K562 (cell line): ENCODE data around the gene MMP11. TPM values are rescaled to one million over a fixed set of nuclear protein-coding genes. Genes with fewer than 3 reads are reported as not detected.

Experiments used
- ATAC-seq: fragments of 200-7000 bp; cut with Tn5 transposase; 3 replicates; pipeline ENCODE4 v1.9.1; 2020; ENCODE audit warnings: moderate library complexity
- BruUV-seq: library from RNA; stranded (reverse); fragments of 400-500 nt; replicated peaks from 2 replicates; lab custom pipeline; 2021; lab: Mats Ljungman, UMichigan
- CTCF ChIA-PET: fragments of 300-600 bp; formaldehyde crosslinking; extraction: SDS; loops from one replicate; lab custom pipeline; 2021; ENCODE audit warnings: low intra/inter-chr PET ratio; lab: Yijun Ruan, JAX
- POLR2A ChIA-PET: fragments of 300-600, 350-650 bp; sonication (Branson Sonifier 250); formaldehyde crosslinking; extraction: SDS; loops from one replicate; lab custom pipeline; 2021; ENCODE audit warnings: antibody characterized with exemption, inconsistent platforms; lab: Yijun Ruan, JAX
- DNase-seq, 4 experiments: peaks; one replicate each; pipeline versions ENCODE4 v3.0.0 to v3.0.0-alpha.2; 2011 to 2018; ENCODE audit warnings: low spot score in 3 of 4, mixed read lengths in 3 of 4; ENCODE audit errors: extremely low read depth in 1 of 4
- FAIRE-seq: peaks from 2 replicates; lab custom pipeline; 2011; peaks lifted over from hg19 to GRCh38; lab: Jason Lieb, UNC
- H2AFZ ChIP-seq: 2 replicates; pipeline ENCODE4 v1.6.0; 2011; ENCODE audit warnings: low read depth, low read length, control low read depth, inconsistent platforms
- H3K27ac ChIP-seq: fragments of 200-600 bp; 3 replicates; pipeline ENCODE4 v1.8.0; 2011; ENCODE audit warnings: low read depth, mild to moderate bottlenecking, control low read depth, inconsistent platforms, low read length, moderate library complexity, mixed read lengths; ENCODE audit errors: extremely low read depth
- H3K27me3 ChIP-seq, 2 experiments: fragments of 300-600 bp in 1 of 2; 2 replicates in 1 of 2; 3 replicates in 1 of 2; pipeline versions ENCODE4 v1.6.0 to v1.8.0; 2011; ENCODE audit warnings: inconsistent platforms in 2 of 2, low read length in 2 of 2, mild to moderate bottlenecking in 1 of 2, mixed read lengths in 1 of 2, moderate library complexity in 1 of 2; ENCODE audit not compliant: control insufficient read depth in 2 of 2, insufficient read depth in 2 of 2
- H3K36me3 ChIP-seq: fragments of 300-600 bp; 3 replicates; pipeline ENCODE4 v1.8.0; 2011; ENCODE audit warnings: mild to moderate bottlenecking, low read length, inconsistent platforms; ENCODE audit not compliant: control insufficient read depth, insufficient read depth
- H3K4me1 ChIP-seq, 2 experiments: fragments of 200-600 bp in 1 of 2; replicated peaks in 1 of 2; 2 replicates in 1 of 2; 3 replicates in 1 of 2; pipeline versions ENCODE4 v1.5.1 to v1.8.0; 2011; ENCODE audit warnings: inconsistent platforms in 2 of 2, low read length in 2 of 2, mild to moderate bottlenecking in 1 of 2, mixed read lengths in 1 of 2, moderate library complexity in 1 of 2; ENCODE audit not compliant: control insufficient read depth in 2 of 2, insufficient read depth in 2 of 2
- H3K4me2 ChIP-seq: 2 replicates; pipeline ENCODE4 v1.6.1; 2011; ENCODE audit warnings: low read length, control low read depth, inconsistent platforms, mixed read lengths; ENCODE audit not compliant: insufficient read depth
- H3K4me3 ChIP-seq: fragments of 200-600 bp; sonication (generic), shearing (Covaris generic); 2 replicates; pipeline ENCODE4 v1.5.1; 2016; ENCODE audit warnings: control low read depth, inconsistent platforms
- H3K79me2 ChIP-seq: fragments of 200-600 bp; 3 replicates; pipeline ENCODE4 v1.8.0; 2011; ENCODE audit warnings: low read length, inconsistent platforms; ENCODE audit not compliant: control insufficient read depth, insufficient read depth
- H3K9ac ChIP-seq, 2 experiments: 2 replicates each; pipeline versions ENCODE4 v1.6.0 to v1.6.1; 2011; ENCODE audit warnings: low read depth in 2 of 2, low read length in 2 of 2, control low read depth in 1 of 2, inconsistent platforms in 1 of 2, mild to moderate bottlenecking in 1 of 2, mixed read lengths in 1 of 2; ENCODE audit not compliant: insufficient read depth in 1 of 2
- H3K9me1 ChIP-seq: one replicate; pipeline ENCODE4 v1.6.0; 2011; ENCODE audit warnings: inconsistent platforms, mild to moderate bottlenecking, low read length, moderate library complexity; ENCODE audit not compliant: control insufficient read depth, insufficient read depth
- H3K9me3 ChIP-seq: replicated peaks from 2 replicates; pipeline ENCODE4 v1.5.1; 2011; ENCODE audit warnings: low read depth, low read length, inconsistent platforms; ENCODE audit not compliant: control insufficient read depth, insufficient read depth
- H4K20me1 ChIP-seq: replicated peaks from 2 replicates; pipeline ENCODE4 v1.6.1; 2011; ENCODE audit warnings: low read length, inconsistent platforms, mixed read lengths; ENCODE audit not compliant: control insufficient read depth, insufficient read depth
- ADNP ChIP-seq: fragments of 200-800 bp; sonication (Bioruptor generic); IDR thresholded peaks from 2 replicates; pipeline ENCODE4 v1.6.1; 2016; ENCODE audit warnings: missing genetic modification characterization, missing compliant biosample characterization
- CLOCK ChIP-seq: fragments of 250-450 bp; sonication (Bioruptor Pico); IDR thresholded peaks from 2 replicates; pipeline ENCODE4 v1.4.0; 2020; ENCODE audit warnings: mild to moderate bottlenecking, moderate library complexity, borderline replicate concordance
- MXD1 ChIP-seq: fragments of 250-450 bp; sonication (Bioruptor Pico); IDR thresholded peaks from 2 replicates; pipeline ENCODE4 v1.8.0; 2021; ENCODE audit warnings: borderline replicate concordance, mild to moderate bottlenecking, moderate library complexity; ENCODE audit not compliant: poor library complexity, severe bottlenecking
- NR2C2 ChIP-seq, 2 experiments: fragments of 200-800 bp in 1 of 2; sonication (Bioruptor generic) in 1 of 2; sonication (generic) in 1 of 2; formaldehyde crosslinking in 1 of 2; IDR thresholded peaks; 2 replicates each; pipeline versions ENCODE4 v1.6.1 to v1.8.0; 2016 to 2022; ENCODE audit warnings: mild to moderate bottlenecking in 1 of 2, missing compliant biosample characterization in 1 of 2, missing genetic modification characterization in 1 of 2, missing genetic modification reagents in 1 of 2
- SIRT6 ChIP-seq: IDR thresholded peaks from one replicate; pipeline ENCODE4 v1.6.1; 2012; ENCODE audit warnings: low read depth, mild to moderate bottlenecking, control low read depth, inconsistent platforms, low read length, moderate library complexity
- ZNF347 ChIP-seq: fragments of 450-650 bp; formaldehyde crosslinking; IDR thresholded peaks from 2 replicates; pipeline ENCODE4 v1.4.0; 2020; ENCODE audit warnings: low read depth, mild to moderate bottlenecking, moderate library complexity
- WGBS: fragments of 100-300 bp; shearing (Covaris generic); methylation state at CpG from one replicate; pipeline ENCODE4 v1.1.6; 2016; ENCODE audit warnings: low coverage, mixed read lengths; ENCODE audit not compliant: insufficient coverage; ENCODE audit errors: missing lambda C conversion rate; 5-methylcytosine and 5-hydroxymethylcytosine counted together
- in situ Hi-C: fragments of 300-500 bp; cut with MboI; formaldehyde crosslinking; loops from 4 replicates; pipeline ENCODE4 v1.15.0; 2018; ENCODE audit warnings: inconsistent platforms, mixed read lengths
- intact Hi-C: fragments of 100-400 bp; cut with micrococcal nuclease; formaldehyde crosslinking; loops from 2 replicates; pipeline ENCODE4 v1.14.2; 2022
- polyA plus RNA-seq, 8 experiments: library from polyadenylated mRNA; depleted of rRNA in 4 of 8; stranded (reverse) in 5 of 8; unstranded in 3 of 8; fragments of >200 nt; fragmentation: Nextera tagmentation in 2 of 8; fragmentation: Illumina TruSeq in 1 of 8; extraction: Ambion mirVana in 2 of 8; extraction: Trizol in 1 of 8; gene quantifications; 2 replicates each; pipeline versions ENCODE4 v1.2.1 to v1.2.3, GENCODE V29; 2011 to 2014; ENCODE audit warnings: inconsistent platforms in 1 of 8, missing spikeins in 1 of 8
- total RNA-seq, 7 experiments: library from RNA; depleted of rRNA in 6 of 7; stranded (reverse); fragments of >200 nt in 6 of 7; fragmentation: Illumina TruSeq in 2 of 7; extraction: Trizol in 2 of 7; gene quantifications; 2 replicates each; pipeline versions ENCODE4 v1.2.1 to v1.2.3, GENCODE V29; 2011 to 2021; ENCODE audit warnings: low replicate concordance in 1 of 7

The MMP11 gene
- total and polyA plus RNA-seq, 9 of the 15 experiments (the other 6 are each of a cell fraction or from before 2014, with no cell fraction given) = 0.14 to 1.8 (median 1.1) TPM; not detected in 2

GRCh38 chr22:23784215-23784732 is 11.6 kb downstream of the MMP11 start:
- peaks cover 8% of the 10 kb centered on the region for H4K20me1 ChIP-seq
- H3K79me2 ChIP-seq = peaks cover 21% of the 10 kb centered on the region
- intact Hi-C loops (no loop called here), in situ Hi-C loops (no loop called here)
- DNase-seq (no peak), FAIRE-seq (no peak), ATAC-seq (no peak)
- no peaks in the 10 kb centered on the region for H3K27me3 ChIP-seq
- H3K9me1 ChIP-seq = no peaks in the 10 kb centered on the region
- H3K27ac ChIP-seq = no peak overlapping the region
- no peaks in the 10 kb centered on the region for H3K9me3 ChIP-seq
- no peak overlapping the region for H2AFZ ChIP-seq
- POLR2A ChIA-PET = interaction anchor here (0.9 to 1.0 kb wide), 2 partner anchors 10 to 19 kb away, joined by 3 read pairs; no protein-coding TSS in a partner anchor
- H3K4me2 ChIP-seq = no peak overlapping the region
- no TSS peak for BruUV-seq
- H3K4me1 ChIP-seq = peaks cover 13 to 29% of the 10 kb centered on the region in 2 experiments; a peak in 4 of 5 replicates
- CTCF ChIA-PET = no interaction called here
- peak overlapping the region in 1 of 2 experiments; percentile 64; a peak in 1 of 4 replicates for H3K9ac ChIP-seq
- TF ChIP-seq MXD1 (CRISPR knock-in tag) = no peak
- no peak for TF ChIP-seq ZNF347 (CRISPR knock-in tag)
- no peak for TF ChIP-seq CLOCK (CRISPR knock-in tag)
- no peak for TF ChIP-seq ADNP (tag)
- TF ChIP-seq NR2C2 (CRISPR knock-in tag; IDR thresholded peaks at IDR 0.05) = no peak
- no peak for TF ChIP-seq NR2C2 (tag; IDR thresholded peaks at IDR 0.05)
- no peak for TF ChIP-seq SIRT6
- peaks cover 6% of the 10 kb centered on the region; the same call in 2 of the 3 replicates for H3K36me3 ChIP-seq
- no peak overlapping the region for H3K4me3 ChIP-seq
- 53% methylated on average over 7 of the region's 8 CpGs for WGBS
